ENCODE data around the gene GATA3. TPM values are rescaled to one million over a fixed set of nuclear protein-coding genes. Genes with fewer than 3 reads are reported as not detected.
A peak's percentile ranks its signal among the peaks of the same experiment; 100 is the strongest.

Gene GATA3
- total RNA-seq, 4 donors from 2014 or later, result 0.80 to 5.8 (median 1.4) TPM; not detected in 1

DNA sequence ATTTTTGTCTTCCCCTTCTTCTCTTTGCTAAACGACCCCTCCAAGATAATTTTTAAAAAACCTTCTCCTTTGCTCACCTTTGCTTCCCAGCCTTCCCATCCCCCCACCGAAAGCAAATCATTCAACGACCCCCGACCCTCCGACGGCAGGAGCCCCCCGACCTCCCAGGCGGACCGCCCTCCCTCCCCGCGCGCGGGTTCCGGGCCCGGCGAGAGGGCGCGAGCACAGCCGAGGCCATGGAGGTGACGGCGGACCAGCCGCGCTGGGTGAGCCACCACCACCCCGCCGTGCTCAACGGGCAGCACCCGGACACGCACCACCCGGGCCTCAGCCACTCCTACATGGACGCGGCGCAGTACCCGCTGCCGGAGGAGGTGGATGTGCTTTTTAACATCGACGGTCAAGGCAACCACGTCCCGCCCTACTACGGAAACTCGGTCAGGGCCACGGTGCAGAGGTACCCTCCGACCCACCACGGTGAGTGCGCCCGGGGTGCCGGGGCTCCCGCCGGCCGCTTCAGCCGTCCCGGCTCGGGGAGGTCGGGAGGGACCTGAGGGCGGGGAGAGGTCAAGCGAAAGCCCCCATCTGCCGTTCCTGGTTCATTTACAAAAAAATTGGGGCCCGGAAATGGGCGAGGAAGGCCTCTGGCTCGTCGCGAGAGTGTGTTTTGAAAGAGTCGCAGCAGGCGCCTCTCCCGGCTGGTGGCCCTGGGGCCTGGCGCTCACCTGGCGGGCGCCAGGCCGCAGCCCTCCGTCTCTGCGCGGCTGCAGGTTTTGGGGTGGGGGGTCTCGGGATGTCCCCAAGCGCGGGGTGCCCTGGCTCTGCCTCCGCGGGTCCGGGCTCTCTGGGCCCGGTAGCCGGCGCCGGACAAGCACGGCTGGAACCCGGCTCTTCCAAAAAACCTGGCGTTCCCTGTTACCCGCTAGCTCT, 1.2 kb downstream of the GATA3 start:
- H3K4me3 ChIP-seq, result peak overlapping the region; percentile 36 to 65 (median 48)
- peak overlapping the region; percentile 61 to 78 (median 70) for H3K27ac ChIP-seq
- no peak for DNase-seq
- H3K9me3 ChIP-seq, result peaks cover 0 to 4% (median 0%) of the 10 kb centered on the region in 4 donors
- TF ChIP-seq POLR2A (IDR thresholded peaks at IDR 0.05), result no peak
- TF ChIP-seq, protein P1, sequence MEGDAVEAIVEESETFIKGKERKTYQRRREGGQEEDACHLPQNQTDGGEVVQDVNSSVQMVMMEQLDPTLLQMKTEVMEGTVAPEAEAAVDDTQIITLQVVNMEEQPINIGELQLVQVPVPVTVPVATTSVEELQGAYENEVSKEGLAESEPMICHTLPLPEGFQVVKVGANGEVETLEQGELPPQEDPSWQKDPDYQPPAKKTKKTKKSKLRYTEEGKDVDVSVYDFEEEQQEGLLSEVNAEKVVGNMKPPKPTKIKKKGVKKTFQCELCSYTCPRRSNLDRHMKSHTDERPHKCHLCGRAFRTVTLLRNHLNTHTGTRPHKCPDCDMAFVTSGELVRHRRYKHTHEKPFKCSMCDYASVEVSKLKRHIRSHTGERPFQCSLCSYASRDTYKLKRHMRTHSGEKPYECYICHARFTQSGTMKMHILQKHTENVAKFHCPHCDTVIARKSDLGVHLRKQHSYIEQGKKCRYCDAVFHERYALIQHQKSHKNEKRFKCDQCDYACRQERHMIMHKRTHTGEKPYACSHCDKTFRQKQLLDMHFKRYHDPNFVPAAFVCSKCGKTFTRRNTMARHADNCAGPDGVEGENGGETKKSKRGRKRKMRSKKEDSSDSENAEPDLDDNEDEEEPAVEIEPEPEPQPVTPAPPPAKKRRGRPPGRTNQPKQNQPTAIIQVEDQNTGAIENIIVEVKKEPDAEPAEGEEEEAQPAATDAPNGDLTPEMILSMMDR (IDR thresholded peaks at IDR 0.05), result no peak
- no peaks in the 10 kb centered on the region for H3K36me3 ChIP-seq
- peaks cover 0 to 51% (median 20%) of the 10 kb centered on the region in 4 donors for H3K4me1 ChIP-seq
- peaks cover 0 to 53% of the 10 kb centered on the region in 2 donors for H3K27me3 ChIP-seq

DNA sequence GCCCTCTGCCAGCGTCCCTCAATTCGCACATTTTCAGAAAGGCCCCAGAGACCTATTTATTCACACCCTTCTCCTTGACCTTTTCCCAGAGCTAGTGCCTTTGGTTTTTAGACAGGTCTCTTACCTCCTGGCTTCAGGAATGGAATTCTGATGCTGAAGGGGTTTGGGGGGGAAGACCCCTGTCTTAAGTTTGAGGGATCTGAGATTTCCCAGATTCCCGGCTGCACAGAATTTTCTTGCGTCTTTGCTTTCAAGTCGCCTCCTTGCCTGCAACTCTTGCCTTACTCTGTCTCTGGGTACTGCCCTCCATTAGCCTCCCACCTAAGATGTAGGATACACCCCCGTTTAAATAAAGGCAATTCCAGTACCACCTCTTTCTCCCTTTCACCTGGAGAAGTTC, 1.9 kb downstream of the GATA3 start:
- no peak for TF ChIP-seq POLR2A (IDR thresholded peaks at IDR 0.05)
- TF ChIP-seq, protein P1 (IDR thresholded peaks at IDR 0.05), result no peak
- Histone ChIP-seq H3K27me3 (peaks cover 0 to 46% of the 10 kb centered on the region in 2 donors), H3K36me3 (no peaks in the 10 kb centered on the region), H3K4me1 (peaks cover 0 to 44% (median 13%) of the 10 kb centered on the region in 4 donors), H3K4me3 (peak overlapping the region; percentile 36 to 65 (median 48)), H3K27ac (peak overlapping the region; percentile 61 to 78 (median 70)), H3K9me3 (peaks cover 0 to 4% (median 0%) of the 10 kb centered on the region in 4 donors)
- DNase-seq, result no peak

DNA sequence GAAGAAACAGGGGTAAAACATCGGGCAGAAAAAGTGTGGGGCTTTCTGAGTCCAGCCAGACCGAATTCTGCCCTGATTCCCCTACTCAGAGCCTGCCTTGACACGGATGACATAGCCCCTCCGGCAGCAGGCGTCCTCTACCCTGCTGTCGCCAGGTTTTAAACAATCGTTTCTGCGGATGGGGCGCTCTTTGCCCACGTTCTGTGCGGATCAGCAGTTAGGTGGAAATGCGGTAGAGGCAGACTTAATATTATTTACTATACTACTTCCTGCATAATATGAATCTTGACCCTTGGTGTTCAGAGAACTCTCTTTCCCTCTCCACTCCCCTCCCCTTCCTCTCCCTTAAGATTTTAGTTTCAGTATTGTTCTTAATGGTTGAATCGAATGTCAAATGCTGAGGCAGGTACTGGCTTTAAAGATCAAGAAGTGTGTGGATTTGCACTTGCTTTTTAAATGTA, 2.4 kb downstream of the GATA3 start:
- peaks cover 0 to 41% of the 10 kb centered on the region in 2 donors for H3K27me3 ChIP-seq
- DNase-seq, result peak in 2 of 3 donors; percentile 35 to 64
- peaks cover 0 to 39% (median 10%) of the 10 kb centered on the region in 4 donors for H3K4me1 ChIP-seq
- no peaks in the 10 kb centered on the region for H3K36me3 ChIP-seq
- H3K9me3 ChIP-seq, result peaks cover 0 to 4% (median 0%) of the 10 kb centered on the region in 4 donors
- TF ChIP-seq, protein P1 (IDR thresholded peaks at IDR 0.05), result no peak
- TF ChIP-seq POLR2A (IDR thresholded peaks at IDR 0.05), result no peak
- H3K27ac ChIP-seq, result peak overlapping the region; percentile 61 to 78 (median 70)
- H3K4me3 ChIP-seq, result peak overlapping the region; percentile 36 to 65 (median 48)

DNA sequence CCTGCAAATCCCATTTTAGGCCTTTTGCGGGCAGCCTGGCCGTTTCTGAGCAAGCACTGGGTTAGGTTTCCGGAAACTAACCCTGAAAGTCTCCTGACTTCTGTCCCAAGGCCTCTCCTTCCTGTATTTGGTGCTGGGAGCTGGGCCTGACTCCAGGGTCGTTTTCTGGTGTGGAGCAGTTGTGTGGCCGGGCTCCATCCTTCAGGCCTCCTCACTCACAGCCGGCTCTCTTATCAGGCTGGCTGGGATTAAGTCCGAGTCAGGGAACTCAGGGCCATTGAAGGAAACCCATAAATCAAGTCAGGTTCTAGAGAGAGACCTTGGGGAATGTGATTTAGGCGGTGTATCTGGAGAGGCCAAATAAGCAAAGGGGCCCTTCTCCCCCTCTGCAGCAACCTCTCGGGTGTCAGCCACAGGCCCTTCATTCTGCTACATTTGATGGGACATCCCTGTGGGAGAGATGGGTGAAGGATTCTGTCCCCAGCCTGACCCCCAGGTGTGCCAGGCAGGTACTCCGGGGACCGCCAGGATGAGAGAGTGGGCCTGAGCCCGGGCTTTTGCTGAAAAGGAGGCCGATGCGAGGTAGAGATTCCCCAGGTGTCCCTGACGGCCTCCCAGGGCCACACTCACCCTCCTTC, 3.3 kb downstream of the GATA3 start:
- TF ChIP-seq, protein P1 (IDR thresholded peaks at IDR 0.05), result no peak
- no peak for TF ChIP-seq POLR2A (IDR thresholded peaks at IDR 0.05)
- H3K27ac ChIP-seq, result peak overlapping the region; percentile 49 to 78 (median 64)

More for the DNA sequence above, 3.3 kb downstream of the GATA3 start:
- peaks cover 0 to 33% (median 8%) of the 10 kb centered on the region in 4 donors for H3K4me1 ChIP-seq
- H3K9me3 ChIP-seq, result peaks cover 0 to 4% (median 0%) of the 10 kb centered on the region in 4 donors
- DNase-seq, result no peak
- peak overlapping the region in 3 of 4 donors; percentile 36 to 52 (median 44) for H3K4me3 ChIP-seq
- H3K27me3 ChIP-seq, result peaks cover 0 to 33% of the 10 kb centered on the region in 2 donors
- no peaks in the 10 kb centered on the region for H3K36me3 ChIP-seq
